B cell (primary cell): Measurements from ENCODE around the gene PXN. TPM values are rescaled to one million over a fixed set of nuclear protein-coding genes. Genes with fewer than 3 reads are reported as not detected.

ENCODE experiments used
- ATAC-seq: fragments of 200-7000 bp; cut with Tn5 transposase; one replicate; pipeline ENCODE4 v1.10.0; 2021; ENCODE audit warnings: low read depth, mild to moderate bottlenecking, moderate number of reproducible peaks, moderate library complexity
- CTCF ChIA-PET: fragments of 350-600 bp; sonication (Branson Sonifier 250); formaldehyde crosslinking; loops from one replicate; lab custom pipeline; 2021; ENCODE audit warnings: antibody characterized with exemption, inconsistent platforms; lab: Charles Lee
- POLR2A ChIA-PET: fragments of 350-600 bp; sonication (Branson Sonifier 250); formaldehyde crosslinking; loops from one replicate; lab custom pipeline; 2021; ENCODE audit warnings: antibody characterized with exemption; lab: Charles Lee
- DNase-seq: peaks from one replicate; pipeline ENCODE4 v3.0.0; 2013
- H2AFZ ChIP-seq: 2 replicates; pipeline ENCODE4 v1.6.1; 2012; ENCODE audit warnings: mild to moderate bottlenecking, low read depth, low read length; ENCODE audit not compliant: insufficient read depth, poor library complexity, severe bottlenecking
- H3K27ac ChIP-seq, 2 donors: 1 replicate in 1 of 2; 2 replicates in 1 of 2; pipeline ENCODE4 v1.5.1; 2012 to 2013; ENCODE audit warnings: low read length in 2 of 2, mild to moderate bottlenecking in 2 of 2, moderate library complexity in 1 of 2
- H3K27me3 ChIP-seq, 4 experiments: fragments of 200-600 bp in 1 of 4; sonication (generic) in 1 of 4; replicated peaks in 1 of 4; 1 replicate in 2 of 4; 2 replicates in 2 of 4; pipeline versions ENCODE4 v1.6.1 to v1.7.0; 2013 to 2016; ENCODE audit warnings: low read length in 3 of 4, mild to moderate bottlenecking in 2 of 4, mixed read lengths in 1 of 4, moderate library complexity in 1 of 4; ENCODE audit not compliant: insufficient read depth in 4 of 4, control insufficient read depth in 3 of 4; ENCODE audit errors: control extremely low read depth in 1 of 4
- H3K36me3 ChIP-seq, 2 experiments: replicated peaks in 1 of 2; 1 replicate in 1 of 2; 2 replicates in 1 of 2; pipeline versions ENCODE4 v1.6.1 to v1.7.1; 2013; ENCODE audit warnings: low read length in 1 of 2; ENCODE audit not compliant: insufficient read depth in 2 of 2, control insufficient read depth in 1 of 2; ENCODE audit errors: control extremely low read depth in 1 of 2, extremely low read depth in 1 of 2
- H3K4me1 ChIP-seq, 2 donors: fragments of 200-600 bp in 1 of 2; sonication (generic) in 1 of 2; 1 replicate in 1 of 2; 2 replicates in 1 of 2; pipeline versions ENCODE4 v1.5.1 to v1.6.1; 2013 to 2017; ENCODE audit warnings: low read length in 2 of 2; ENCODE audit not compliant: control insufficient read depth in 2 of 2, insufficient read depth in 2 of 2
- H3K4me2 ChIP-seq: replicated peaks from 2 replicates; pipeline ENCODE3; 2012; ENCODE audit warnings: mild to moderate bottlenecking, low read depth, low read length; ENCODE audit not compliant: poor library complexity, severe bottlenecking
- H3K4me3 ChIP-seq, 5 experiments: fragments of 200-600 bp in 1 of 5; sonication (generic) in 1 of 5; 1 replicate in 3 of 5; 2 replicates in 2 of 5; pipeline versions ENCODE4 v1.5.1 to v1.7.0; 2011 to 2016; ENCODE audit warnings: low read length in 4 of 5, mild to moderate bottlenecking in 4 of 5, low read depth in 2 of 5, control low read depth in 1 of 5, moderate library complexity in 1 of 5; ENCODE audit not compliant: insufficient read depth in 1 of 5; ENCODE audit errors: control extremely low read depth in 1 of 5, extremely low read depth in 1 of 5
- H3K79me2 ChIP-seq: fragments of 200-600 bp; sonication (generic); one replicate; pipeline ENCODE4 v1.6.0; 2016; ENCODE audit warnings: low read length; ENCODE audit not compliant: control insufficient read depth, insufficient read depth
- H3K9ac ChIP-seq: fragments of 200-600 bp; sonication (generic); 2 replicates; pipeline ENCODE4 v1.6.1; 2017; ENCODE audit warnings: mild to moderate bottlenecking, low read length, moderate library complexity
- H3K9me3 ChIP-seq, 3 donors: one replicate each; pipeline versions ENCODE4 v1.6.1 to v1.7.1; 2013; ENCODE audit warnings: low read length in 2 of 3; ENCODE audit not compliant: control insufficient read depth in 2 of 3, insufficient read depth in 1 of 3; ENCODE audit errors: control extremely low read depth in 1 of 3
- H4K20me1 ChIP-seq: 2 replicates; pipeline ENCODE4 v1.6.0; 2012; ENCODE audit warnings: mild to moderate bottlenecking, low read length; ENCODE audit not compliant: insufficient read depth, control insufficient read depth, poor library complexity, severe bottlenecking
- H3K27ac Mint-ChIP-seq: one replicate; pipeline ENCODE4 v1.8.0; 2021; ENCODE audit warnings: mixed read lengths
- H3K27me3 Mint-ChIP-seq: one replicate; pipeline ENCODE4 v1.8.0; 2021; ENCODE audit warnings: mixed read lengths
- H3K4me1 Mint-ChIP-seq: one replicate; pipeline ENCODE4 v1.8.0; 2021; ENCODE audit warnings: mixed read lengths
- H3K4me3 Mint-ChIP-seq: one replicate; pipeline ENCODE4 v1.8.0; 2021; ENCODE audit warnings: mixed read lengths
- H3K9me3 Mint-ChIP-seq: one replicate; pipeline ENCODE4 v1.8.0; 2022; ENCODE audit warnings: mixed read lengths; ENCODE audit not compliant: insufficient read depth
- CTCF ChIP-seq: fragments of 200-600 bp; IDR thresholded peaks from one replicate; pipeline ENCODE4 v1.8.0; 2022; ENCODE audit warnings: antibody characterized with exemption, mild to moderate bottlenecking
- EZH2 ChIP-seq: IDR thresholded peaks from 2 replicates; pipeline ENCODE4 v1.6.1; 2012; ENCODE audit warnings: borderline replicate concordance, low read depth, mild to moderate bottlenecking, moderate library complexity, low read length; ENCODE audit not compliant: insufficient read depth, poor library complexity, severe bottlenecking
- WGBS: methylation state at CpG from one replicate; pipeline ENCODE4 v1.1.5; 2013; ENCODE audit warnings: missing lambda C conversion rate; ENCODE audit not compliant: insufficient coverage; 5-methylcytosine and 5-hydroxymethylcytosine counted together
- intact Hi-C: fragments of 100-400 bp; cut with micrococcal nuclease; formaldehyde crosslinking; loops from one replicate; pipeline ENCODE4 v1.10.0; 2022
- polyA plus RNA-seq: library from polyadenylated mRNA; depleted of rRNA; stranded (reverse); fragments of >200 nt; gene quantifications from 2 replicates; pipeline ENCODE4 v1.2.3, GENCODE V29; 2012
- total RNA-seq, 2 donors: library from RNA; stranded (reverse); fragments of 120-200 nt in 1 of 2; gene quantifications; 1 replicate in 1 of 2; 2 replicates in 1 of 2; pipeline versions ENCODE4 v1.2.3 to v1.2.4, GENCODE V29; 2013 to 2022

The PXN gene
- total and polyA plus RNA-seq, 2 donors (not counting 1 experiment from before 2014, with no cell fraction given) = 2.0 to 3.1 TPM

- Mint-ChIP-seq H3K9me3 (no peaks in the 10 kb centered on the region), H3K27me3 (peaks cover 65% of the 10 kb centered on the region), H3K4me1 (peaks cover 22% of the 10 kb centered on the region), H3K4me3 (no peak overlapping the region), H3K27ac (no peak overlapping the region)
- H3K4me3 ChIP-seq = no peak overlapping the region
- peaks cover 23 to 24% of the 10 kb centered on the region in 2 donors for H3K4me1 ChIP-seq
- ChIA-PET CTCF (interaction anchor here (2.3 to 7.2 kb wide), 2 partner anchors 7 to 31 kb away, joined by 9 to 48 read pairs; partner anchors contain the start of gene PXN), POLR2A (interaction anchor here (0.8 kb wide), 1 partner anchor 33 kb away, joined by 3 read pairs; no protein-coding TSS in a partner anchor)
- peaks cover 0 to 7% (median 0%) of the 10 kb centered on the region in 3 donors for H3K9me3 ChIP-seq
- no peak for ATAC-seq
- H3K4me2 ChIP-seq = no peak overlapping the region
- H3K79me2 ChIP-seq = peaks cover 4% of the 10 kb centered on the region
- H4K20me1 ChIP-seq = peaks cover 12% of the 10 kb centered on the region
- TF ChIP-seq CTCF (peak; percentile 5), EZH2 (no peak)
- peaks cover 0 to 92% (median 49%) of the 10 kb centered on the region in 4 experiments for H3K27me3 ChIP-seq
- intact Hi-C loops = no loop called here
- H3K36me3 ChIP-seq = no peaks in the 10 kb centered on the region
- DNase-seq = no peak
- 55% methylated on average over 10 of the region's 13 CpGs for WGBS
- no peak overlapping the region for H2AFZ ChIP-seq
- H3K27ac ChIP-seq = no peak overlapping the region
- no peak overlapping the region for H3K9ac ChIP-seq
Observed at GRCh38 chr12:120234643-120235368, 30.7 kb downstream of the PXN start.
